Measurements from ENCODE around the gene DUSP22.

The DUSP22 gene

DNA sequence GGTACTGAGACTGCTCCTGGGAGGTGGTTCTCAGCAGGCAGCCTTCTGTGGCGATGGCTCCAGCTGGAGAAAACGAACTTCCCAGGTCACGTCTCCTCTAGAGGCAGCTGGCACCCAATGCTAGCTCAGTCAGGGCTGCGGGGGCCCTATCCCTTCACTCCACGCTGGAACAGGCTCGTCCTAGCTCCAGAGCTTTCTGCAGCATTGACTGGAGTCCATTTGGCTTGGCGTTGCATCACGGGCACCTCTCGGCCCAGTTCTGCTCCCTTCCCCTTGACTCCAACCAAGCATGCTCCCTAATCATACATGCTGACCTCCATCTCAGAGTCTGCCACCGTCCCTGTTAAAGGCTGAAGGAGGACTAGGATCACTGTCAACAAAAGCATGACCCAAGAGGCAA, 93.3 kb downstream of the DUSP22 start:
- H3K27ac ChIP-seq: no peak overlapping the region
- TF ChIP-seq ZFX (IDR thresholded peaks at IDR 0.05): no peak
- TF ChIP-seq, protein P1, sequence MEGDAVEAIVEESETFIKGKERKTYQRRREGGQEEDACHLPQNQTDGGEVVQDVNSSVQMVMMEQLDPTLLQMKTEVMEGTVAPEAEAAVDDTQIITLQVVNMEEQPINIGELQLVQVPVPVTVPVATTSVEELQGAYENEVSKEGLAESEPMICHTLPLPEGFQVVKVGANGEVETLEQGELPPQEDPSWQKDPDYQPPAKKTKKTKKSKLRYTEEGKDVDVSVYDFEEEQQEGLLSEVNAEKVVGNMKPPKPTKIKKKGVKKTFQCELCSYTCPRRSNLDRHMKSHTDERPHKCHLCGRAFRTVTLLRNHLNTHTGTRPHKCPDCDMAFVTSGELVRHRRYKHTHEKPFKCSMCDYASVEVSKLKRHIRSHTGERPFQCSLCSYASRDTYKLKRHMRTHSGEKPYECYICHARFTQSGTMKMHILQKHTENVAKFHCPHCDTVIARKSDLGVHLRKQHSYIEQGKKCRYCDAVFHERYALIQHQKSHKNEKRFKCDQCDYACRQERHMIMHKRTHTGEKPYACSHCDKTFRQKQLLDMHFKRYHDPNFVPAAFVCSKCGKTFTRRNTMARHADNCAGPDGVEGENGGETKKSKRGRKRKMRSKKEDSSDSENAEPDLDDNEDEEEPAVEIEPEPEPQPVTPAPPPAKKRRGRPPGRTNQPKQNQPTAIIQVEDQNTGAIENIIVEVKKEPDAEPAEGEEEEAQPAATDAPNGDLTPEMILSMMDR (conservative IDR thresholded peaks at IDR 0.05): no peak

DNA sequence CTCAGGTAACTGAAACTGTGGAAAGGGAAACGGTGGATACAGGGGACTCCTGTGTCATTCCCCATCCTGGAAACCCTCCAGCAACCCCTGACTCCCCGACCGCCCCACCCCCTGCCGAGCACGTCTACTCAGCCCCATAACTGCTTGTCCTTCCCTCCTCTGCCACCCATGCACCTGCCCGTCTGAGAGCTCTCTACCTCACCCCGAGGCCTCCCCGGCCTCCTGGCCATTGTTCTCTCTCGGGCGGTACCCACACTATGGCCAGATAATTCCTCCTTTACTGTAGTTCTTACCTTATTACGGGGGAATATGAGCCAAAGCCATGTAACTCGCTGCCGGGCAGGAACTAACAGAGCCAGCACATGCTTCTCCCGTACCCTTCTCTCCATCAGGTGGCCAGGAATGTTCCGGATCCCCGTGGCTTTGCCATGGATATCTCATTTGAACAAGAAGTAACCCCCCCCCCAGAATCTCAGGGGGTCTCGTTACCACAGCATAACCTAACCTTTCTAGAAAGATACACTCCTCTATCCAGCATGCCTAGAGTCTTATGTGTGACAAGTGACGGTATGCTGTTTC, 94.5 kb downstream of the DUSP22 start:
- no peak overlapping the region for H3K27ac ChIP-seq
- TF ChIP-seq, protein P1 (conservative IDR thresholded peaks at IDR 0.05): no peak
- TF ChIP-seq ZFX (IDR thresholded peaks at IDR 0.05): no peak

DNA sequence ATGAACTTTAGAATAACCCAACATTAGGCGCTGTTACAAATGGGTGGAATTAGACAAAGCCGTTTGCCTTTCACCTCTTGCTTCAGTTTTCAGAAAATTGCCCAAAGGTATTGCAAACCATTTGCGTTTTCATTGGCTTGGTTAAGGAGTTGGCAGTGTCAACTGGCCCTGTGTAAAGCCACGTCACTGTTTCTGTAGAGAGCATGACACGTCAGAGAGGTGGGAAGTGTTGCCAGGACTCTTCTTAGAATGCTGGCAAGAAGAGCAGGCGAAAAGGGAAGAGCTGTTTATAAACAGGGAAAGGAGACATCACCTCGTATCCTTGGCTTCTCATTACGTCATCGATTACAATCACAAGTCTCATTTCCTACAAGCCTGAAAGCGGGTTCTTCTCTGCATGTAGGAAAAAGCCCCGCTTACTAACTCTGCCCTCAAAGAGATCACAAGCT, 95.0 kb downstream of the DUSP22 start:
- no peak overlapping the region for H3K27ac ChIP-seq
- TF ChIP-seq ZFX (IDR thresholded peaks at IDR 0.05): no peak
- TF ChIP-seq, protein P1 (conservative IDR thresholded peaks at IDR 0.05): no peak

DNA sequence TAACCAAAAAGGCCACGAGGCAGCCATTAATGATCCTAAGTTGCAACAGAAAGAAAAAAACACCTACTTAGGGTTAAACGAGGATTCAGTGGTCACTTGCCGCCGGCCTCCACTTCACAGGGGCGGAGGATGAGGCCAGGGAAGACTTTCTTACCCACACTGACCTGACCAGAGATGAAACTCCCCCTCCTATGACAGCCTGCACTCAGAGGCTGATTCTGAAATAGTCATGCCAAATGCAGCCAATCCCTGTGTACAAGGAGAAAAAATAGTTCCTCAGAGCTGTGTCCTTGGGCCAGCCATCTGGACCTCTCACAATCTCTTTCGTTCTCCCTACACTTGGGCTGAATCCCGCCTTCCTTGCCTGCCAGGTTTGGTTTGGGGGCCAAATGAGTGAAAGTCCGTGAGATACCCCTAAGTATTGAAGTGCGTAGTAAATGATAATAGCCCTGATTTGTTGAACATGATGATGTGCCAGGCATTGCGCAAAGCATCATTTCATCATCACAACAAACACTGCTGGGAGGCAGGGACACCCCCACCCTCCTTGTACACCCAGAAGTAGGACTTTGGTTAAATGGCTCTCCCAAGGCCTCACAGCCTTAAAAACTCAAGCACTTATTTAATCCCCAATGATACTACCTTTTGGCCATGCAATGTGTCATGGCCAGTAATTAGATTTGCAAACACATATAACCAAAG, 96.1 kb downstream of the DUSP22 start:
- H3K27ac ChIP-seq: no peak overlapping the region
- no peak for TF ChIP-seq ZFX (IDR thresholded peaks at IDR 0.05)

DNA sequence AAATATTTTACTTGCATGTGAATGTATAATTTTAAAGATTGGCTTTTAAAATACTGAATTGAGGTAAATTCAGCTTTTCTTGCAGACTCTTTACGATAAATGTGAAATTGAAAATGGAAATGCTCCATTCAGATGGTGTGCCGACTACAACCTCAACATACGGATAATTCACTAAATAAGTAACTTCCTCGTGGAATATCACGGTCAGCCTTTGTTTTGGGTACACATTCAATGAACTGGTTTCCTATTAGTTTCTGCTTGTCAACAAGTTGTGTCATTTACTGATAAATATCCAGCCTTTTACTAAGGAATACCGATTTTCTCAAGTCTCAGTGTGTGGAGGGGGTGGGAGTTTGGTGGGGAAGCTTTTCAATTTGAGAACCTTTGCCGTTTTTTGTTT, 96.9 kb downstream of the DUSP22 start:
- TF ChIP-seq ZFX (IDR thresholded peaks at IDR 0.05): no peak
- TF ChIP-seq, protein P1 (conservative IDR thresholded peaks at IDR 0.05): no peak
- H3K27ac ChIP-seq: no peak overlapping the region

DNA sequence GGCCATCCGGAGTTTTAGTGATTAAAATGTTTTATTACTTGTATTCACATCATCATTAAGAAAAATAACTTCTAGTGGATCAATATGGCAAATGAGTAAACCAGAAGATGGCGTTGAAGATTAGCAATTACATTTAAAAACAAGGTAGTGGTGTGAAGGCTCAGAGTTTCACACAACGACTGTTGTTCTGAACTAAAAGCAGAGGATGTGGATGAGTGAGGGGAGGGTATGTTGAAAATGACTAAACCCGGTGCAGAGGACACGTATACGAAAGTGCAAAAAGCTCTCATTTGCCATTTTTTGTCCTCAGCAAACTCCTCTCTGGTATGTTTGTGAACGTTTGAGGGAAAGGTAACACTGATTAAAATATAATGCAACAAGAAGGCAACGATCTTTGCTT, 97.3 kb downstream of the DUSP22 start:
- TF ChIP-seq, protein P1 (conservative IDR thresholded peaks at IDR 0.05): no peak
- TF ChIP-seq ZFX (IDR thresholded peaks at IDR 0.05): no peak
- no peak overlapping the region for H3K27ac ChIP-seq

DNA sequence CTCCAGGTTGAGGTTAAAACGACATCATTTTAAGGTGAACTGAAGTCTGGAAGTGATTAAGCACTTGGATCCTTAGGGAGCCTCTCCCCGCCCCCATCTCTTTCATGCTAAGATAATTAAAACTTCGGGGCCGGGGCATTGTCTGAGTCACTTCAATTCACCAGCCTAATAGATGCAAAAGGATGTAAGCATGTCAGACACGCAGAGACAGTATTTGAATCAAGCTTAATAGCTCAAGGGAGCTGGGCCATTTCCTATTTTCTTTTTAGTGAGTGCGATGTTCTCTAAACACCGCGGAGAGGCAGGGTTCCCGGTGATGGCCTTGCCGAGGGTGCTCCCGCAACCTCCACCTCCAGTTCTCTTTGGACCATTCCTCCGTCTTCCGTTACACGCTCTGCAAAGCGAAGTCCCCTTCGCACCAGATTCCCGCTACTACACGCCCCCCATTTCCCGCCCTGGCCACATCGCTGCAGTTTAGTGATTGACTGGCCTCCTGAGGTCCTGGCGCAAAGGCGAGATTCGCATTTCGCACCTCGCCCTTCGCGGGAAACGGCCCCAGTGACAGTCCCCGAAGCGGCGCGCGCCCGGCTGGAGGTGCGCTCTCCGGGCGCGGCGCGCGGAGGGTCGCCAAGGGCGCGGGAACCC, 98.7 kb downstream of the DUSP22 start:
- no peak overlapping the region for H3K27ac ChIP-seq
- TF ChIP-seq ZFX (IDR thresholded peaks at IDR 0.05): no peak
- TF ChIP-seq, protein P1 (conservative IDR thresholded peaks at IDR 0.05): no peak
